GM18867 (cell line): ENCODE measurements around the gene MED13.
"Not testable (repeated sequence)": the region's sequence is repeated elsewhere in the genome, so short reads cannot be mapped to it uniquely, and the experiment has no call there.

Experiments
- ATAC-seq: cut with Tn5 transposase; IDR thresholded peaks from one replicate; pipeline ENCODE4 v1.9.1; 2021; ENCODE audit warnings: mild to moderate bottlenecking, moderate library complexity; ENCODE audit not compliant: unreplicated experiment

The MED13 gene

DNA sequence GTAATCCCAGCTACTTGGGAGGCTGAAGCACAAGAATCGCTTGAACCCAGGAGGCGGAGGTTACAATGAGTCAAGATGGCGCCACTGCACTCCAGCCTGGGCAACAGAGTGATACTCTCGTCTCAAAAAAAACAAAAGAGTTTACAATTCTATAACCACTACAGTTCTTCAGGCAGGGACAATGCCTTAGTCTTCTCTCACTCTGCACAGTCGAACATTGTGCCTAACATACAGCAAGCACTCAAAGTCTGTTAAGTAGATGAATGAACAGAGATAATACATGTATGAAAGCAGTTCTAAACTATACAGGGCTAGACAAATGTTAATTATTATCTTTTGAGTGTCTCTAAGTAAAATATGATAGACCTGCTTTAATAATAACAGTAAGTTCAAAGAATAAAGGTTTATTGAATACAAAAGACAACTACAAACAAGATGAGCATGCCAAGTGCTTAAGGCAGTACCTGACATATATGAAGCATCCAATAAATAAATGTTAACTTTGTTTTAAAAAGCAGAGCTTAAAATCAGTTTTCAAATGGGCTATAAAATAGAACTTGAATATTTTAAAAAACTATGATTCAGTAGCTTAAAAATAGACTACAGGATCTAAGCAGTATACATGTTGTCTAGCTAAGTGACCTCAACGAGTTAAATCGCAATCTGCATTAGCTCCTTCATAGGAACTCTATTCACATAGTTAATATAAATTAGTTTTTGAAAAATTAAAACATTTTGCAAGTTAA lies 156.6 kb downstream of the MED13 start:
- no peak for ATAC-seq

DNA sequence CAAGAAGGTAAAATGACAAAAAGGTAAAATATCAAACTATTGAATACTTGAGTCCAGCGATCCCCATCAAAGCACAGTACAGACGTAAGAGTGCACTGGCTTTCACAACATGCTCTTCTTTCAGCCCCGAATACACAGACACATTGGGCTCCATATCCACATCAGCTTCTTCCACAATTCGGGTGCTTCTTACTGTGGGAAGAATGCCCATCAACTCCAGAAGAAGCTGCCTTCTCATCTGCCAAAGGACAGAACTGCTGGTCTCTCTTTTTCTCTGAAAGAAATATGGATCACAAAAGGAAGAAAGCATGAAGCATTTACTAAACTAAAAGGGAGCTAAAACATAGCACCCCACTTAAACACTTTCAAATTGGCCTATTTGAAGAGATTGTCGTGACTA lies 157.7 kb downstream of the MED13 start:
- no peak for ATAC-seq

DNA sequence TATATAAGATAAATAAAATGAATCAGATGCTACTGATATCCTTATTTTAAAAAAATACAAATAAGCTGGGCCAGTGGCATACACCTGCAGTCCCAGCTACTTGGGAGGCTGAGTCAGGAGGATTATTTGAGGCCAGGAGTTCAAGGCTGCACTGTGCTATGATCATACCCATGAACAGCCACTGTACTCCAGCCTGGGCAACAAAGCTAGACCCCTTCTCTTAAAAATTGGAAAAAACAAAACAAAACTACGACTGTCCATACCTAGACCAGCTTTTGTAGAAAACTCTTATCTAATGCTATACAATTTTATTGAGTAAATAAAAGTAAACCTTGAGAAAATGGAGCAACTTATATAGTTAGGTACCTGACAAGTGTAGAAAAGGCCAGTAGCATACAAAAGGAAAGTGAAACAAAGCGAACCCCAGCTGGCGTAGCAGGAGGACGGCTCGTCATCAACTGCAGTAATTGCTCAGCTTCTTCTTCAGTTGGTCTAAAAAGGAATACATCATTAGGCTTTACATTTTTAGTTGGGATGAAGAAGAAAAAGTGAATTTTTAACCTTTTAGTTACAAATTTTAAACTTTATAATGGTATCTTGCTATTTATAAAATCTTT lies 160.9 kb downstream of the MED13 start:
- ATAC-seq = peak; percentile 91

DNA sequence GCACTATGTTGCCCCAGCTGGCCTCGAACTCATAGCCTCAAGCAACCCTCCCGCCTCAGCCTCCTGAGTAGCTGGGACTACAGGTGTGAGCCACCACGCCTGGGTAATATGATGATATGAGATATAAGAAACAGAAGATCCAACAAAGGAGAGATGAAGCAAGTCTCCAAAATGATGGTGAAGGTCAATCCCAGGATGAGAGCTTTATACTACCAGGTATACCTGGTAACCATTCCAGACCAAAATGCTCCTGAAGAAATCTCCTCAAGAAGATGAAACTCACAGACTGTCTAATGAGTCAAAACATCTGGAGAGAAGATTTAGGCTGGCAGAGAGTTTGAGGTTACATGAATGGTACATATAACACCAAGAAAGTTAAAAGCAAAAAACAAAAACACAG lies 161.8 kb downstream of the MED13 start:
- no peak for ATAC-seq

DNA sequence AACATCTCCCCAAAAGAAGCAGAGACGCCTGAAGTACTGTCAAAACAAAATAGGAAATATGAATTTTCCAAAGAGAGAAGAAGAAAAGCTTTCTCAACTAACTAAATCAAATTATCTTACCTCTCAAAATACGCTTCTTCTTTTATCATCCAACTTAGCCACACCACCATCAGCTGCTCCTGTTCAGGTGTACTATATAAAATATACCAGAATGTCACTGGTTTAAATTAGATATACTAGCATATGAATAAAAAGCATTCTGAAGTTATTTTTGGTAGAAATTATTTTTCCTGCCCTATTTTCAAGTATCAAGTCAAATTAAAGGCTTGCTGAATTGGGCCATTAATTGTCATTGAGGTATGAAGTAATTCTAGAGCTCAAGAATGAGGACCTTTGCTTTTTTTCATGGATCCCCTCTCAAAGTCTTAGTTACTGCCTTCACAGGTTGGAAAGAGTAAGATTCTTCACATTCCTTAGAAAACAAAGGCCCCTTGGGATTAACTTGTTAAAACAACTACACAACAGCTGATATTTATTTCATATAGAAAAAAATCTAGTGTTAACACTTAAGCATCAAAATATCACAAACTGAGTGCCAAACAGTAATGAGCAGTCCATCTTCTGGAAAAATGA lies 167.4 kb downstream of the MED13 start:
- ATAC-seq = no peak

DNA sequence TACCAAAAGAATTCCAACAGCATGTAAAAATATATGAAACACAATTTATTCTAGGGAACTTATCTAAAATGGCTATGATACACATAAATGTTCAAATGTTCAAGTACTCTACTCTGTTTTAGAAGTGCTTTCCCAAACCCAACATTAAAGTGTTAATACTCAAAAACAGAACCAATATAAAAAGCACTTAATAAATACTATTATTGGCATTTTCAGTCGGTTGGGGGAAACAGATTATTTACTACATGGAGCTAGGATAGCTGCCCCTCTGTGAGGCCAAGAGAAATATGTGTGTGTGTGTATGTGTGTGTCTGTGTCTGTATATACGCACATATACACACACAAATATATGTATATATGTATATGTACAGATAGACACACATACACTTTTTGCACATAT lies 169.7 kb downstream of the MED13 start:
- no peak for ATAC-seq

DNA sequence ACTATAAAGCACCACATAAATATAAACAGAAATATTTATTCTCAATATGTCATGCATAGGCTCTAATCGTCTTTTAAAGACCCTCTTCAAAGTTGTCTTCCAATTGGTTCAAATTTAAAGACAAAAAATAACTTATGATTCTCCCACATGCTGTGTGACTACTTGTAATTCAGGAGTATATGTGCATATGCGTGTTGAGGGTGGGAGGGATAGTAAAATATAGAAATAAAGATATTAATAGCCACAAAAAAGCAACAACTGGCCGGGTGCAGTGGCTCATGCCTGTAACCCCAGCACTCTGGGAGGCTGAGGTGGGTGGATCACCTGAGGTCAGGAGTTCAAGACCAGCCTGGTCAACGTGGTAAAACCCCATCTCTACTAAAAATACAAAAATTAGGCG lies 170.8 kb downstream of the MED13 start:
- ATAC-seq = not testable (repeated sequence)
